Adipocyte (in vitro differentiated cells): ENCODE data around the gene FIGNL2.

Source experiments
- DNase-seq: peaks from one replicate; pipeline ENCODE4 v3.0.0-alpha.2; 2015; ENCODE audit warnings: low read depth
- H3K27me3 ChIP-seq: replicated peaks from 2 replicates; pipeline ENCODE4 v1.7.0; 2013; ENCODE audit warnings: mild to moderate bottlenecking, low read length, moderate library complexity; ENCODE audit not compliant: control insufficient read depth, insufficient read depth
- H3K36me3 ChIP-seq: 2 replicates; pipeline ENCODE4 v1.7.0; 2013; ENCODE audit warnings: low read length, mild to moderate bottlenecking, moderate library complexity; ENCODE audit not compliant: control insufficient read depth, insufficient read depth, severe bottlenecking
- H3K4me1 ChIP-seq: 2 replicates; pipeline ENCODE4 v1.7.0; 2013; ENCODE audit warnings: mild to moderate bottlenecking, low read length, moderate library complexity; ENCODE audit not compliant: control insufficient read depth, insufficient read depth
- H3K4me3 ChIP-seq: 2 replicates; pipeline ENCODE4 v1.7.0; 2013; ENCODE audit warnings: mild to moderate bottlenecking, low read length, moderate library complexity
- H3K9ac ChIP-seq: 2 replicates; pipeline ENCODE4 v1.7.0; 2013; ENCODE audit warnings: mild to moderate bottlenecking, low read length, moderate library complexity
- H3K9me3 ChIP-seq: 2 replicates; pipeline ENCODE4 v1.7.0; 2013; ENCODE audit warnings: mild to moderate bottlenecking, low read length, moderate library complexity; ENCODE audit not compliant: control insufficient read depth

FIGNL2 gene

GRCh38 chr12:51774933-51775332 is 73.6 kb downstream of the FIGNL2 start:
- no peak for DNase-seq
- Histone ChIP-seq H3K27me3 (no peaks in the 10 kb centered on the region), H3K9ac (no peak overlapping the region), H3K36me3 (peaks cover 5% of the 10 kb centered on the region), H3K9me3 (no peaks in the 10 kb centered on the region), H3K4me1 (peaks cover 53% of the 10 kb centered on the region), H3K4me3 (no peak overlapping the region)

GRCh38 chr12:51773145-51773869 is 75.2 kb downstream of the FIGNL2 start:
- peaks cover 48% of the 10 kb centered on the region for H3K4me1 ChIP-seq
- no peak overlapping the region for H3K9ac ChIP-seq
- H3K27me3 ChIP-seq = no peaks in the 10 kb centered on the region
- DNase-seq = peak; percentile 89
- no peaks in the 10 kb centered on the region for H3K9me3 ChIP-seq
- no peak overlapping the region for H3K4me3 ChIP-seq
- H3K36me3 ChIP-seq = peaks cover 13% of the 10 kb centered on the region

- peak; percentile 28 for DNase-seq
- peaks cover 20% of the 10 kb centered on the region for H3K36me3 ChIP-seq
- no peak overlapping the region for H3K4me3 ChIP-seq
- H3K4me1 ChIP-seq = peaks cover 32% of the 10 kb centered on the region
- H3K27me3 ChIP-seq = no peaks in the 10 kb centered on the region
- H3K9me3 ChIP-seq = no peaks in the 10 kb centered on the region
- peak overlapping the region; percentile 36 for H3K9ac ChIP-seq
These were observed 77.5 kb downstream of the FIGNL2 start for GRCh38 chr12:51771008-51771407.
